ENCODE data around the gene IL24.

DNA sequence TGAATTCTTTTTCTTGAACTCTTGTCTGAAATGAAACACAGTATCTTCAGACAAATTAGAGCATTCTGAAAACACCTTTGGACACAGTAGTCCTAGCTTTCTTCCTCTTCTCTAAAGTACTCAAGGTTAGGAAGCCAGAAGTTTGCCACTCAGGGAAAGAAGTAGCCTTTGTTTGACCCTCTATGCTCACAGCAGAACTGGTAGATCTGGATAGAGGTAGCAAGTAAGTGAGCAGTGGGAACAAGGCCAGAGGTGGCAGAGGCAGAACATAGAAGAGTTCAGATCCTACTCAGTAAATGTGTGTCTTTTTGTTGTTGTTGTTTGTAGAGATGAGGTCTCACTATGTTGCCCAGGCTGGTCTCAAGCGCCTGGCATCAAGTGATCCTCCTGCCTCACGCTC is 56.4 kb downstream of the IL24 start:
- no peak for TF ChIP-seq EZH2 (IDR thresholded peaks at IDR 0.05; ENCODE audit: low read length)
- TF ChIP-seq, protein P1, sequence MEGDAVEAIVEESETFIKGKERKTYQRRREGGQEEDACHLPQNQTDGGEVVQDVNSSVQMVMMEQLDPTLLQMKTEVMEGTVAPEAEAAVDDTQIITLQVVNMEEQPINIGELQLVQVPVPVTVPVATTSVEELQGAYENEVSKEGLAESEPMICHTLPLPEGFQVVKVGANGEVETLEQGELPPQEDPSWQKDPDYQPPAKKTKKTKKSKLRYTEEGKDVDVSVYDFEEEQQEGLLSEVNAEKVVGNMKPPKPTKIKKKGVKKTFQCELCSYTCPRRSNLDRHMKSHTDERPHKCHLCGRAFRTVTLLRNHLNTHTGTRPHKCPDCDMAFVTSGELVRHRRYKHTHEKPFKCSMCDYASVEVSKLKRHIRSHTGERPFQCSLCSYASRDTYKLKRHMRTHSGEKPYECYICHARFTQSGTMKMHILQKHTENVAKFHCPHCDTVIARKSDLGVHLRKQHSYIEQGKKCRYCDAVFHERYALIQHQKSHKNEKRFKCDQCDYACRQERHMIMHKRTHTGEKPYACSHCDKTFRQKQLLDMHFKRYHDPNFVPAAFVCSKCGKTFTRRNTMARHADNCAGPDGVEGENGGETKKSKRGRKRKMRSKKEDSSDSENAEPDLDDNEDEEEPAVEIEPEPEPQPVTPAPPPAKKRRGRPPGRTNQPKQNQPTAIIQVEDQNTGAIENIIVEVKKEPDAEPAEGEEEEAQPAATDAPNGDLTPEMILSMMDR (optimal IDR thresholded peaks at IDR 0.05 in 1 of 3, IDR thresholded peaks at IDR 0.05 in 1 of 3, conservative IDR thresholded peaks at IDR 0.05 in 1 of 3; ENCODE audit: extremely low read depth in 1 of 3, insufficient read depth in 2 of 3, low read length in 3 of 3): no peak
